DOHH2 (cell line): ENCODE measurements around the gene TAGLN2.

Experiments used
- EZH2phosphoT487 ChIP-seq: fragments of 200-600 bp; sonication (generic); IDR thresholded peaks from 2 replicates; pipeline ENCODE4 v1.6.1; 2017; ENCODE audit warnings: borderline replicate concordance, mild to moderate bottlenecking, antibody characterized with exemption, low read length, moderate library complexity, mixed read lengths
- TF ChIP-seq, protein P1 (sequence below): fragments of 200-600 bp; sonication (generic); IDR thresholded peaks from one replicate; pipeline ENCODE4 v1.5.1; 2014; ENCODE audit warnings: antibody characterized with exemption, mild to moderate bottlenecking, low read depth, low read length; ENCODE audit not compliant: poor library complexity, severe bottlenecking

DNA sequence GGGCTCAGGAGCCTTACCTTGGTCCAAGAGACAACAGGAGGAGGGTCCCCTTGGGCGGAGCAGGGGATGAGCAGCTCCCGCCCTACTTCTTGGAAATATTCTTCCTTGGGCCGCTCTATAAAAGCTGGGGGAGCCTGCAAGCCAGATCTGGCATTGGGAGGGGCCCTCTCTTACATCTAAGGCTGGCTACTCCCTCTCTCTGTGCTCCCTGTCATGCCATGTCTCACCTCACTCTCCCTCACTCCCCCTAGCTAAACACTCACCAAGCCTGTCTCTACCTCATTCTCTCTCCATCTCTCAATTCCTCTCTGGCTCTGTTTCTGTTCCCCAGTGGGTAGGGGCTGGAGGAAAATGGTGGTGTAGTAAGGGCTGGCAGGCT lies 6.5 kb upstream of the TAGLN2 start:
- TF ChIP-seq, protein P1, sequence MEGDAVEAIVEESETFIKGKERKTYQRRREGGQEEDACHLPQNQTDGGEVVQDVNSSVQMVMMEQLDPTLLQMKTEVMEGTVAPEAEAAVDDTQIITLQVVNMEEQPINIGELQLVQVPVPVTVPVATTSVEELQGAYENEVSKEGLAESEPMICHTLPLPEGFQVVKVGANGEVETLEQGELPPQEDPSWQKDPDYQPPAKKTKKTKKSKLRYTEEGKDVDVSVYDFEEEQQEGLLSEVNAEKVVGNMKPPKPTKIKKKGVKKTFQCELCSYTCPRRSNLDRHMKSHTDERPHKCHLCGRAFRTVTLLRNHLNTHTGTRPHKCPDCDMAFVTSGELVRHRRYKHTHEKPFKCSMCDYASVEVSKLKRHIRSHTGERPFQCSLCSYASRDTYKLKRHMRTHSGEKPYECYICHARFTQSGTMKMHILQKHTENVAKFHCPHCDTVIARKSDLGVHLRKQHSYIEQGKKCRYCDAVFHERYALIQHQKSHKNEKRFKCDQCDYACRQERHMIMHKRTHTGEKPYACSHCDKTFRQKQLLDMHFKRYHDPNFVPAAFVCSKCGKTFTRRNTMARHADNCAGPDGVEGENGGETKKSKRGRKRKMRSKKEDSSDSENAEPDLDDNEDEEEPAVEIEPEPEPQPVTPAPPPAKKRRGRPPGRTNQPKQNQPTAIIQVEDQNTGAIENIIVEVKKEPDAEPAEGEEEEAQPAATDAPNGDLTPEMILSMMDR, result no peak
- TF ChIP-seq EZH2phosphoT487, result no peak
